Tibial artery (tissue), 4 donors: ENCODE results near the gene PRDM4.

Source experiments
- DNase-seq, 2 donors: peaks; one replicate each; pipeline ENCODE4 v3.0.0-alpha.2; 2019
- H3K27ac ChIP-seq, 2 donors: fragments of 200-600 bp; sonication (generic) in 1 of 2; 1 replicate in 1 of 2; 2 replicates in 1 of 2; pipeline ENCODE4 v1.5.1; 2018 to 2019; ENCODE audit warnings: mild to moderate bottlenecking in 1 of 2
- H3K27me3 ChIP-seq, 2 donors: fragments of 200-600 bp; sonication (generic) in 1 of 2; one replicate each; pipeline versions ENCODE4 v1.5.1 to v1.6.0; 2016 to 2019
- H3K36me3 ChIP-seq, 3 donors: fragments of 200-600 bp; sonication (generic) in 2 of 3; one replicate each; pipeline ENCODE4 v1.5.1; 2016 to 2019; ENCODE audit warnings: mild to moderate bottlenecking in 2 of 3
- H3K4me1 ChIP-seq, 4 donors: fragments of 200-600 bp; sonication (generic) in 2 of 4; 1 replicate in 3 of 4; 2 replicates in 1 of 4; pipeline ENCODE4 v1.5.1; 2016 to 2019
- H3K4me3 ChIP-seq, 2 donors: fragments of 200-600 bp; sonication (generic) in 1 of 2; 1 replicate in 1 of 2; 2 replicates in 1 of 2; pipeline ENCODE4 v1.5.1; 2018 to 2019; ENCODE audit warnings: mild to moderate bottlenecking in 2 of 2
- H3K9me3 ChIP-seq, 3 donors: fragments of 200-600 bp; sonication (generic) in 1 of 3; one replicate each; pipeline ENCODE4 v1.5.1; 2016 to 2019
- CTCF ChIP-seq, 2 experiments: fragments of 200-600 bp in 1 of 2; fragments of 450-650 bp in 1 of 2; IDR thresholded peaks; one replicate each; pipeline ENCODE4 v1.5.1; 2017 to 2019; ENCODE audit warnings: antibody characterized with exemption in 2 of 2, mild to moderate bottlenecking in 1 of 2, moderate library complexity in 1 of 2
- intact Hi-C: fragments of 100-400 bp; cut with DNase I; formaldehyde crosslinking; loops from one replicate; pipeline ENCODE4 v1.15.0; 2023; ENCODE audit warnings: low total_unique reads

PRDM4 gene

DNA sequence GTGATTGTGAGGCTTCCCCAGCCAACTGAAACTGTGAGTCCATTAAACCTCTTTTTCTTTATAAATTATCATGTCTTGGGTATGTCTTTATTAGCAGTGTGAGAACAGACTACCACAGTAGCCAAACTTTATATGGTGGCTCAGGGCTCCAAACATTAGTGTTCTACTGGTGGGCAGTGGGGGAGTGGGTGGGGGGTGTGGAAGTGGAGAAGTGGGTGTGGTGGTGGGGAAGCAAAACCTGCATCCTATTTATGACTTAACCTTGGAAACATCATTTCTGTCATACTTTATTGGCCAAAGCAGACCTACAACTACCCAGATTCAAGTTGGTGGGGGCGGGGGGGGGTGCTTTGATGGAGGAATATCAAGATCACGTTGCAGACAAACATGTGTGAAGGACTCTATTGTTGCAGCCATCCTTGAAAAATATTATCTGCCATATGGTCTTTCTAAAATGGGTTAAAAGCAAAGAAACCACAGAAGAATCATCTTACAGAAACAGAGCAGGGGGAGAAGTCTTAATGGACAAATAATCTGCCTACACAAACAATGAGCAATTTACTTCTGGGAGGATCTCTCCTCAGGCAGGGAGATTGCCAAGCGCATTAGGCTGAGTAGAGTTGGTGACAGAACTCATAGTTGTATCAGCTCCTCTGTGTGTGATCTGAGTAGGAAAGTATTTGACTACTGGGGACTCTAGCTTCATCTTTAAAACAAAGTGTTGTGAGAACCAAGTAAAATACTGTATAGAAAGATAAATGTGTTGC lies 76.7 kb downstream of the PRDM4 start:
- no peak overlapping the region for H3K27ac ChIP-seq
- no peak overlapping the region for H3K4me3 ChIP-seq
- H3K27me3 ChIP-seq, result peaks cover 0 to 17% of the 10 kb centered on the region in 2 donors
- no peaks in the 10 kb centered on the region for H3K9me3 ChIP-seq
- H3K36me3 ChIP-seq, result peaks cover 8 to 13% (median 10%) of the 10 kb centered on the region in 3 donors
- DNase-seq, result no peak
- intact Hi-C loops, result loop anchor here (10.0 kb wide), 1 partner anchor 831 kb away; the partner anchor contains the start of gene FICD
- no peak for TF ChIP-seq CTCF (IDR thresholded peaks at IDR 0.05)
- peaks cover 0 to 22% (median 12%) of the 10 kb centered on the region in 4 donors for H3K4me1 ChIP-seq
